ENCODE measurements around the gene AS3MT.

GRCh38 chr10:102900006-102900405 is 30.7 kb downstream of the AS3MT start:
- TF ChIP-seq CTCF (IDR thresholded peaks at IDR 0.05 in 4 of 5, conservative IDR thresholded peaks at IDR 0.05 in 1 of 5) (no peak), POLR2A (IDR thresholded peaks at IDR 0.05) (no peak)

All from gastrocnemius medialis (tissue), 4 donors.